ENCODE data around the gene BABAM2.
"Not testable (repeated sequence)": the region's sequence is repeated elsewhere in the genome, so short reads cannot be mapped to it uniquely, and the experiment has no call there.

BABAM2 gene

DNA sequence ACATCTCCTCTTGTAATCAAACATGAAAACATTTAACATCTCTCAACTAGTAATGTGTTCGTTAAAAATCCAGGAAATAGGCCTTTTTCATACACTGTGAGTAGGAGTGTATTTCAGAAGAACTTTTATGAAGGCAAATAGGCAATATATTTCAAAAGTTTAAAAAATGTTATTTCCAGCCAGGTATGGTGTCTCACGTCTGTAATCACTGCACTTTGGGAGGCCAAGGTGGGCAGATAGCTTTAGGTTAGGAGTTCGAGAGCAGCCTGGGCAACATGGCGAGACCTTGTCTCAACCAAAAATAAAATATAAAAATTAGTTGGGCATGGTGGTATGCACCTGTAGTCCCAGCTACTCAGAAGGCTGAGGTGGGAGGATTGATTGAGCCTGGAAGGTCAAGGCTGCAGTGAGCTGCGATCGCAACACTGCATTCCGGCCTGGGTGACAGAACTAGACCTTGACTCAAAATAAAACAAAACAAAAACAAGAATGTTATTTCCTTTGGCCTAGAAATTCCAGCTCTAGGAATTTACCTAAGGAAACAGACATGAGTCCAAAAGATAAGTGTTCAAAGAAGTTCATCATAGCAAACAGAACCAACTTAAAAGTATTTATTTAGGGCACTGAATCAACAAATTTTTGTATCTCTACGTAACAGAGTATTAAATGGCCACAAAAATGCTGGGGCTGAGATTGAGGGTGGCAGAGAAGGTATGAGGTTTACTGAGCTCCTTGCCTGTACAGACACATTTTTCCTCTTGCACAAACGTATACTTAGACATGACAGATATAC, 15.2 kb upstream of the BABAM2 start:
- H3K4me3 ChIP-seq (ENCODE audit: low read depth, low read length): no peak overlapping the region

GRCh38 chr2:27878825-27879224, 11.7 kb upstream of the BABAM2 start:
- H3K4me3 ChIP-seq (ENCODE audit: low read depth, low read length): no peak overlapping the region

DNA sequence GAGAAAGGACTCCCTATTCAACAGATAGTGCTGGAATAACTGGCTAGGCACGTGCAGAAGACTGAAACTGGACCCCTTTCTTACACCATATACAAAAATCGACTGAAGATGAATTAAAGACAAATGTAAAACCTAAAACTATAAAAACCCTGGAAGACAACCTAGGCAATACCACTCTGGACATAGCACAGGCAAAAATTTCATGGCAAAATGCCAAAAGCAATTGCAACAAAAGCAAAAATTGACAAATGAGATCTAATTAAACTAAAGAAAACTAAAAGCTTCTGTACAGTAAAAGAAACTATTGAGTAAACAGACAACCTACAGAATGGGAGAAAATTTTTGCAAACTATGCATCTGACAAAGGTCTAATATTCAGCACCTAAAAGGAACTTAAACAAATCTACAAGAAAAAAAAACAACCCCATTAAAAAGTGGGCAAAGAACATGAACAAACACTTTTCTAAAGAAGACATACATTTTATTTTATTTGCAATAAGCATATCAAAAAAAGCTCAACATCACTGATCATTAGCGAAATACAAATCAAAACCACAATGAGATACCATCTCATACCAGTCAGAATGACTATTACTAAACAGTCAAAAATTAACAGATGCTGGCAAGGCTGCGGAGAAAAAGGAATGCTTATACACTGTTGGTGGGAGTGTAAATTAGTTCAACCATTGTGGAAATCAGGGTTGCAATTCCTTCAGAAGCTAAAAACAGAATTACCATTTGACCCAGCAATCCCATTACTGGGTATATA, 8.5 kb upstream of the BABAM2 start:
- not testable (repeated sequence) for H3K4me3 ChIP-seq (ENCODE audit: low read depth, low read length)

DNA sequence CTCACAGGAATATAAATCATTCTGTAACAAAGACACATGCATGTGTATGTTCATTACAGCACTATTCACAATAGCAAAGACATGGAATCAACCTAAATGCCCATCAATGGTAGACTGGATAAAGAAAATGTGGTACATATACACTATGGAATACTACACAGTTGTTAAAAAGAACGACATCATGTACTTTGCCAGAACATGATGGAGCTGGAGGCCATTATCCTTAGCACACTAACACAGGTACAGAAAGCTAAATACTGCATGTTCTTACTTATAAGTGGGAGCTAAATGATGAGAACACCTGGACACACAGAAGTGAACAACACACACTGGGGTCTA, 8.0 kb upstream of the BABAM2 start:
- not testable (repeated sequence) for H3K4me3 ChIP-seq (ENCODE audit: low read depth, low read length)

- H3K4me3 ChIP-seq (ENCODE audit: low read depth, low read length): no peak overlapping the region
Measured at GRCh38 chr2:27884601-27885000, 5.9 kb upstream of the BABAM2 start.

GRCh38 chr2:27885234-27885633, 5.3 kb upstream of the BABAM2 start:
- H3K4me3 ChIP-seq (ENCODE audit: low read depth, low read length): no peak overlapping the region

DNA sequence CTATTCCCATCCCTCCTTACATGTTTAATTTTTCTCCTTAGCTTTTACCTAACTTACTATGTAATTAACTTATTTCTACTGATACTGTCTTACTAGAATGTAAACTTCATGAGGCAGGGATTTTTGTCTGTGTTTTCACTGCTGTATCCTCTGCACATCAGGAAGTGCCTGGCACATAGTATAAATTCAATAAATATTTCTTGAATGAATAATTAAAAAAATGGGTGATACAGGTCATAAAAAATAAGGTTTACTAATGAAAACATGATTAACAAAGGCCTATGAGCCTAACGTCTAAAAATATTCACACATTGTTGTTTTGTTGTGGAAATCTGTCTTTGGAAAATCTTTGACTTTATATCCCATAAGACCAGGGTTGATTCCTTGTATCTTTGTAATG, 4.9 kb upstream of the BABAM2 start:
- H3K4me3 ChIP-seq (ENCODE audit: low read depth, low read length): no peak overlapping the region

DNA sequence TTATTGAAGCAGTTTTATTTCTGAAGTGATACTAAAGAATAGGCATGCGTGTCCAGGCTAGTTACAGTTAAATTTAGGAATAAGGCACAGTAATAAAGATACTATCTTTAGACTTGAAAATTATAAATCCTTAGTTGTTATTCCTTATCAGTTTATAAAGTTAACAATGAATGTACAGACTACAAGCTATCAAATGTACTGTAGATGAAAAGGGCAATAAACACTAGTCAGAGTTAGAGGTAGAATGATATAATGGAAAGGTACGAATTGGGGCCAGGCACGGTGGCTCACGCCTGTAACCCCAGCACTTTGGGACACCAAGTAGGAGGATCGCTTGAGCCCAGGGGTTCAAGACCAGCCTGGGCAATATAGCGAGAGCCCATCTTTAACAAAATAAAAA, 4.2 kb upstream of the BABAM2 start:
- H3K4me3 ChIP-seq (ENCODE audit: low read depth, low read length): no peak overlapping the region

GRCh38 chr2:27887111-27887510, 3.4 kb upstream of the BABAM2 start:
- H3K4me3 ChIP-seq (ENCODE audit: low read depth, low read length): no peak overlapping the region

DNA sequence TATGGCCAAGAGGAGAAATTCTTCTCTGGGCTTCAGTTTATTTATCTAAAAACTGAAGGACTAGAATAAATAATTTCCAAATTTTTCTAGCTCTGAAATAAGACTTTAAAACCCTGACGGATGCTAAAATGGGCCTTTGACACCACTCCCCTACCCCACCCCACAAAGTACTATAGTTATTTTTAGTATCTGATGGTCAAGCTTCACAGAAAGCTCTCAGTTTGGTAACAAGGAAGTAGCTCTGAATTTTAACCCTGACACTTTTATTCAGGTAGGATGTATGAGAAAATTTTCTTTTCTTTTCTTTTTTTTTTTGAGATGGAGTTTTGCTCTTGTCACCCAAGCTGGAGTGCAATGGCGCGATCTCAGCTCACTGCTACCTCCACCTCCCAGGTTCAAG, 2.7 kb upstream of the BABAM2 start:
- H3K4me3 ChIP-seq (ENCODE audit: low read depth, low read length): no peak overlapping the region

DNA sequence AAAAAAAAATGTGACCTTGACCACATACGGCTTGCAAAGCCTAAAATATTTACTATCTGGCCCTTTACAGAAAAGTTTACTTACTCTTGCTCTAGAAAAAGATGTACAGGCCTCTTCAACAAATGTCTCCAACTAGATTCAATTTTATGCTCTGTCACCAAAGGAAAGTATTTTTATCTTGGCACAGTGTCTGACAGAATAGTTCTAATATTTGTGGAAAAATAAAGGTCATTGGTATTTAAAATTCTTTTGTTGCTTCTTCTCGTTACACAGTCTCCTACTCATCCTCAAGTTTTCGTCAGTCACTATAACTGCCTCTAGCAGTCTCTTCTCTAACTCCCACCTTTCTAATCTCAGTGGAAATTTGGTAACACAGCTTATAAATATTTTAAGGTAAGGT, 1.7 kb upstream of the BABAM2 start:
- no peak overlapping the region for H3K4me3 ChIP-seq (ENCODE audit: low read depth, low read length)

GRCh38 chr2:27889774-27890145, 769 bp upstream of the BABAM2 start:
- peak overlapping the region; percentile 94 for H3K4me3 ChIP-seq (ENCODE audit: low read depth, low read length)

GRCh38 chr2:27890924-27891672, 569 bp downstream of the BABAM2 start:
- peak overlapping the region; percentile 94 for H3K4me3 ChIP-seq (ENCODE audit: low read depth, low read length)

- H3K4me3 ChIP-seq (ENCODE audit: low read depth, low read length): no peak overlapping the region
Measured at GRCh38 chr2:27891673-27892105, 1.2 kb downstream of the BABAM2 start.

- H3K4me3 ChIP-seq (ENCODE audit: low read depth, low read length): no peak overlapping the region
Measured at GRCh38 chr2:27893006-27893405, 2.5 kb downstream of the BABAM2 start.

- no peak overlapping the region for H3K4me3 ChIP-seq (ENCODE audit: low read depth, low read length)
Measured at GRCh38 chr2:27897717-27898116, 7.2 kb downstream of the BABAM2 start.

- no peak overlapping the region for H3K4me3 ChIP-seq (ENCODE audit: low read depth, low read length)
Measured at GRCh38 chr2:27901234-27901633, 10.7 kb downstream of the BABAM2 start.

- no peak overlapping the region for H3K4me3 ChIP-seq (ENCODE audit: low read depth, low read length)
Measured at GRCh38 chr2:27902098-27902497, 11.6 kb downstream of the BABAM2 start.

DNA sequence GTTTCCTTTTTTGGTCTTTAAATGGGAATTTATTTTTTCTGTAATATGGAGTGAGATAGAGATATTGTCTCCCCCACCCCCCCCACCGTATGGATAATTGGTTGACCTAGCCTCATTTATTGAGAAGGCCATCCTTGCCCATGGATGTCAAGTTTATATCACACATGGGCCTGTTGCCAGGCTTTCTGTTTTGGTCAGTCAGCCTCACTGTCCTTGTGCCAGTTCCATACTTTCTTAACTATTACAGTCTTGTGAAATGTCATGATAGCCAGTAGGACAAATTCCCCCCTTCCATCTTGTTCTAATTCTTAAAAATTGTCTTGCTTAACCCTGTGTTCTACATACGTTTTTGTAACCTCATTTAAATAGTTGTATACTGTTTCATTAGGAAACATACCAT, 12.5 kb downstream of the BABAM2 start:
- no peak overlapping the region for H3K4me3 ChIP-seq (ENCODE audit: low read depth, low read length)

GRCh38 chr2:27903649-27904404, 13.3 kb downstream of the BABAM2 start:
- H3K4me3 ChIP-seq (ENCODE audit: low read depth, low read length): no peak overlapping the region

DNA sequence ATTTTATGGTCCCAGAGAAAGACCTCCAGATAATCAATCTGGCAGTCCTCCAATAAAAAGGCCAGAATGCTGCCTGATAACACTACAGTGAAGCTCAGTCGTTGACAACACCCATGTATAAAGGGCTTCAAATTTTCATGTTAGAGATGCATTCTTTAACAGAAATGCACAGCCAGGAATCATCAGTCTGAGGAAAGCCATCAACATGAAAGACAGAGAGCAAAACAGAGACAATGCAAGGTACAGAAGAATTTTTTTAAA, 13.8 kb downstream of the BABAM2 start:
- no peak overlapping the region for H3K4me3 ChIP-seq (ENCODE audit: low read depth, low read length)

Measured in iPS-11a (cell line).